OCI-LY1 (cell line): Measurements from ENCODE around the gene FOXB1.

Experiments
- H2AFZ ChIP-seq: fragments of 200-600 bp; sonication (generic), shearing (Covaris generic); 2 replicates; pipeline ENCODE4 v1.6.0; 2014; ENCODE audit warnings: antibody characterized with exemption, mild to moderate bottlenecking, low read length
- H3F3A ChIP-seq: fragments of 200-600 bp; sonication (generic), shearing (Covaris generic); 2 replicates; pipeline ENCODE4 v1.6.0; 2014; ENCODE audit warnings: mild to moderate bottlenecking, antibody characterized with exemption, low read length, moderate library complexity; ENCODE audit not compliant: insufficient read depth
- H3K27ac ChIP-seq: fragments of 200-600 bp; sonication (generic); 2 replicates; pipeline ENCODE4 v1.5.1; 2014; ENCODE audit warnings: low read length, mixed run types, mild to moderate bottlenecking, low read depth; ENCODE audit not compliant: poor library complexity, severe bottlenecking
- H3K27me3 ChIP-seq: fragments of 200-600 bp; sonication (generic); 2 replicates; pipeline ENCODE4 v1.6.0; 2014; ENCODE audit warnings: antibody characterized with exemption, mild to moderate bottlenecking, low read length, moderate library complexity; ENCODE audit not compliant: insufficient read depth
- H3K36me3 ChIP-seq: fragments of 200-600 bp; sonication (generic); 2 replicates; pipeline ENCODE4 v1.6.1; 2014; ENCODE audit warnings: mild to moderate bottlenecking, antibody characterized with exemption, low read length, moderate library complexity, mixed read lengths; ENCODE audit not compliant: insufficient read depth
- H3K4me1 ChIP-seq: fragments of 200-600 bp; sonication (generic); 2 replicates; pipeline ENCODE4 v1.5.1; 2014; ENCODE audit warnings: mild to moderate bottlenecking, low read length, moderate library complexity; ENCODE audit not compliant: insufficient read depth, severe bottlenecking
- H3K4me2 ChIP-seq: fragments of 200-600 bp; sonication (generic), shearing (Covaris generic); 2 replicates; pipeline ENCODE4 v1.6.1; 2014; ENCODE audit warnings: low read length
- H3K4me3 ChIP-seq: fragments of 200-600 bp; sonication (generic); 2 replicates; pipeline ENCODE4 v1.5.1; 2014; ENCODE audit warnings: low read length, low read depth, mild to moderate bottlenecking, mixed read lengths; ENCODE audit not compliant: poor library complexity, severe bottlenecking
- H3K79me2 ChIP-seq: fragments of 200-600 bp; shearing (Covaris generic); 2 replicates; pipeline ENCODE4 v1.6.1; 2016; ENCODE audit warnings: mixed run types, low read length, mixed read lengths; ENCODE audit not compliant: insufficient read depth
- H3K9ac ChIP-seq: fragments of 200-600 bp; sonication (generic), shearing (Covaris generic); 2 replicates; pipeline ENCODE4 v1.6.1; 2014; ENCODE audit warnings: mild to moderate bottlenecking, low read length, mixed read lengths
- H3K9me2 ChIP-seq: fragments of 200-600 bp; sonication (generic), shearing (Covaris generic); 2 replicates; pipeline ENCODE4 v1.6.1; 2014; ENCODE audit warnings: low read depth, mild to moderate bottlenecking, low read length, mixed read lengths
- H3K9me3 ChIP-seq: fragments of 200-600 bp; shearing (Covaris generic); 2 replicates; pipeline ENCODE4 v1.6.1; 2014; ENCODE audit warnings: low read length, mixed read lengths
- H4K20me1 ChIP-seq: fragments of 200-600 bp; sonication (generic), shearing (Covaris generic); 2 replicates; pipeline ENCODE4 v1.6.0; 2016; ENCODE audit warnings: mild to moderate bottlenecking, low read length; ENCODE audit not compliant: insufficient read depth
- CTCF ChIP-seq: fragments of 200-600 bp; sonication (generic), shearing (Covaris generic); IDR thresholded peaks from 2 replicates; pipeline ENCODE4 v1.5.1; 2017; ENCODE audit warnings: mild to moderate bottlenecking, antibody characterized with exemption, low read length, moderate library complexity, mixed read lengths
- EZH2 ChIP-seq: fragments of 200-600 bp; sonication (generic), shearing (Covaris generic); IDR thresholded peaks from 2 replicates; pipeline ENCODE4 v1.8.0; 2017; ENCODE audit warnings: borderline replicate concordance, mixed run types, mild to moderate bottlenecking, antibody characterized with exemption, low read length, moderate library complexity, mixed read lengths

FOXB1 gene

GRCh38 chr15:60012695-60013094 is 8.6 kb downstream of the FOXB1 start:
- Histone ChIP-seq H3K36me3 (no peaks in the 10 kb centered on the region), H3K9me3 (no peaks in the 10 kb centered on the region), H3K79me2 (no peaks in the 10 kb centered on the region), H4K20me1 (no peaks in the 10 kb centered on the region), H3K27ac (no peak overlapping the region), H3F3A (no peaks in the 10 kb centered on the region), H3K4me3 (no peak overlapping the region), H3K27me3 (no peaks in the 10 kb centered on the region), H2AFZ (no peak overlapping the region), H3K4me1 (no peaks in the 10 kb centered on the region), H3K9me2 (no peaks in the 10 kb centered on the region), H3K9ac (no peak overlapping the region), H3K4me2 (no peak overlapping the region)
- TF ChIP-seq EZH2, result no peak

DNA sequence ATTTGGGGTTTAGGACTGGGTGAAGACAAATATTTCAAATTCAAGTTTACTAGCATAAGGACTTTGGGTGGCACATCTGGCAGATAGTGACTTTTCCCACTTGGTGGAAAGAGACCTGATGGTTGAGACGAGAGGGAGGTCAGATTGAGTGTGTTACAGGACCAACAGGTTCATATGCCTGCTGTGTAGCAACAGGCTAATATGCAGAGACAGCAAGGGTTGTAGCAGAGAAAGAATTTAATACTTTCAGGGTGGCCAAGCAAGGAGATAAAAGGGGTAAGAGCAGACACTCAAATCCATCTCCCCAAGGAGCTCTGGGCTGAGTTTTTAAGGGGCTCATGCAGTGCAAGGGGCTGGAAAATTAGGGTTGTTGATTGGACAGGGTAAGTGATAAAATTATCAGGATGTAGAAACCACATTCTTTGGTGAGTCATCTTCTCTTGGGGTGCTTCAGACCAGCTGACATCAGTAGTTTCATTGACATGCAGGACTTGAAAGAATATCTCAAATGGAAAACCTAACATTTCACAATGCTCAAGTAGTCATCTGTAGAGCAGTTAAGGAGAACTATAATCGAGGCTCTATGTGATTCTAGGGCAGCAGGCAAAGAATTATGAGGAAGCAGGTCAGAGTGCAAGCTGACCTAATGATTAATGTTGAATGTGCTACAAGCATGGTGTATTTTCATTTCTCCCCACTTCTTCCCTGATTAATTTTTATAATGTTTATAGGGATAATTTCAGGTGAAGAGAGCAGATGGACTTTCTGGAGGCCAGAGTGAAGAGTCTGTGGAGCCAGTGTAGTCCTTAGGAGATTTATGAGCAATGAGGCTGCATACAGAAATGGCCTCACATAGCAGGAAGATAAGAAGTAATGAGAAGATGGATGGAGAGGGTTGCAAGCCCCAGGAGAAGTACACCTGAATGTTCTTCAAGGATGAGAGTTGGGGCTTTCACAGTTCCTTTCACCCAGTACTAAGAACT is 13.7 kb downstream of the FOXB1 start:
- H4K20me1 ChIP-seq, result no peaks in the 10 kb centered on the region
- H3K27ac ChIP-seq, result no peak overlapping the region
- no peaks in the 10 kb centered on the region for H3K4me1 ChIP-seq
- no peak overlapping the region for H3K4me3 ChIP-seq
- H3K9me2 ChIP-seq, result no peaks in the 10 kb centered on the region
- no peaks in the 10 kb centered on the region for H3K27me3 ChIP-seq
- H2AFZ ChIP-seq, result no peak overlapping the region
- H3K36me3 ChIP-seq, result no peaks in the 10 kb centered on the region
- no peaks in the 10 kb centered on the region for H3K79me2 ChIP-seq
- no peak overlapping the region for H3K9ac ChIP-seq
- H3F3A ChIP-seq, result no peaks in the 10 kb centered on the region
- TF ChIP-seq CTCF, result no peak
- TF ChIP-seq EZH2, result no peak
- no peaks in the 10 kb centered on the region for H3K9me3 ChIP-seq
- H3K4me2 ChIP-seq, result no peak overlapping the region

DNA sequence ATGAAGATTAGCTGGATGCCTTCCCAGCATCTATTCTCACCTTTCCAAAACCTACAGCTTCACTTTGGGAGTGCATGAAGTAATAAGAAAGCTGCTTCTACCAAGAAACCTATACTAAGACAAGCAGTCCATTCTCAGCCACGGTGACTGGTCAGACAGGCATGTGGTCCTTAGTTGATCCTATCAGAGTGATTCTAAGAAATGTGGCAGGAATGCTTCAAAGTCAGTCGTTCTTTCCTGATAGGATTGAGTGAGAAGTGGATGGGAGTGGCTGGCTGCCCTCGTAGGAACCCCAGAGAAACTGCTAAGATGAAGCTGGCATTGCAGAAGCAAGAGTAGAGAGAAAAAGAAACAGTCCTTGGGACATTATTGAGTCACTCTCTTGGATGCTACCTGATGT is 16.6 kb downstream of the FOXB1 start:
- Histone ChIP-seq H3K79me2 (no peaks in the 10 kb centered on the region), H3K9me3 (no peaks in the 10 kb centered on the region), H3K4me3 (no peak overlapping the region), H3F3A (no peaks in the 10 kb centered on the region), H3K27me3 (no peaks in the 10 kb centered on the region; the same call in 1 of the 2 replicates), H3K4me1 (no peaks in the 10 kb centered on the region), H3K9ac (no peak overlapping the region), H4K20me1 (no peaks in the 10 kb centered on the region), H3K36me3 (no peaks in the 10 kb centered on the region), H3K27ac (no peak overlapping the region), H3K4me2 (no peak overlapping the region), H2AFZ (no peak overlapping the region), H3K9me2 (no peaks in the 10 kb centered on the region)
- TF ChIP-seq EZH2, result no peak

GRCh38 chr15:60021589-60022378 is 17.7 kb downstream of the FOXB1 start:
- H3K27me3 ChIP-seq, result no peaks in the 10 kb centered on the region; the same call in 1 of the 2 replicates
- H3K79me2 ChIP-seq, result no peaks in the 10 kb centered on the region
- H3K4me2 ChIP-seq, result no peak overlapping the region
- no peaks in the 10 kb centered on the region for H3K36me3 ChIP-seq
- no peak overlapping the region for H3K27ac ChIP-seq
- H3K4me3 ChIP-seq, result no peak overlapping the region
- H3K9ac ChIP-seq, result no peak overlapping the region
- no peaks in the 10 kb centered on the region for H3F3A ChIP-seq
- no peak for TF ChIP-seq CTCF
- no peak for TF ChIP-seq EZH2
- H2AFZ ChIP-seq, result no peak overlapping the region
- no peaks in the 10 kb centered on the region for H3K4me1 ChIP-seq
- no peaks in the 10 kb centered on the region for H3K9me3 ChIP-seq
- H4K20me1 ChIP-seq, result no peaks in the 10 kb centered on the region
- no peaks in the 10 kb centered on the region for H3K9me2 ChIP-seq
